Measurements from ENCODE around the gene SLC6A6. TPM values are rescaled to one million over a fixed set of nuclear protein-coding genes. Genes with fewer than 3 reads are reported as not detected.
A peak's percentile ranks its signal among the peaks of the same experiment; 100 is the strongest.

SLC6A6 gene
- total RNA-seq, 2 donors from 2014 or later = 43.1 to 56.5 TPM

DNA sequence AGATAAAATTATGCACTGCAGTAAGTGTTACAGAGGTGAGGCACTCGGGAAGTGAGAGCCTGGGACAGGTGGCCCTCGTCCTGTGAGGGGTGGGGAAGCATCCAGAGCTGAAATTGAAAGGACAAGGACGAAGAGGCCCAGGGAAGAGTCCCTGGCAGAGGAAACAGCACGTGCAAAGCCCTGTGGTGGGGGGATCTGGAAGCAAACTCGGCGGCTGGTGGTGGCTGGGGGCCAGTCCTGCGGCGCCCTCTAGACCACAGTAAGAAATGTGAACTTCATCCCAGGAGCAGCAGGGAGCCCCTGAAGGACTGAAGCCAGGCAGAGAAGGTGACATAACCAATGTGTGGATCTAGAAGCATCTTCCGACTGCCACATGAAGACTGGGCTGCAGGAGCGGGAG is 94.9 kb downstream of the SLC6A6 start:
- peak; percentile 81 for DNase-seq
- 63 to 69% methylated on average over 10 of the region's 10 CpGs for WGBS, 2 experiments (ENCODE audit: insufficient coverage in 1 of 2, insufficient read length in 1 of 2)
- H3K27ac ChIP-seq (ENCODE audit: low read depth, low read length) = no peak overlapping the region
- H3K27me3 Mint-ChIP-seq (ENCODE audit: insufficient read depth) = peaks cover 5% of the 10 kb centered on the region
- H3K36me3 ChIP-seq (ENCODE audit: control insufficient read depth, insufficient read depth, low read length) = no peaks in the 10 kb centered on the region
- H3K9me3 Mint-ChIP-seq = peaks cover 5% of the 10 kb centered on the region
- H3K27ac Mint-ChIP-seq = no peak overlapping the region
- H3K4me1 Mint-ChIP-seq = peaks cover 2% of the 10 kb centered on the region
- no peaks in the 10 kb centered on the region for H3K27me3 ChIP-seq (ENCODE audit: control insufficient read depth, insufficient read depth, low read length, poor library complexity, severe bottlenecking)
- H3K9ac ChIP-seq (ENCODE audit: extremely low read depth, low read length, poor library complexity, severe bottlenecking) = no peak overlapping the region
- H3K4me3 ChIP-seq (ENCODE audit: low read length) = no peak overlapping the region
- peaks cover 4% of the 10 kb centered on the region for H3K9me3 ChIP-seq (ENCODE audit: control insufficient read depth, low read length)
- no peaks in the 10 kb centered on the region for H3K36me3 Mint-ChIP-seq (ENCODE audit: low read depth)
- H3K4me1 ChIP-seq (ENCODE audit: control insufficient read depth, insufficient read depth, low read length) = no peaks in the 10 kb centered on the region
- TF ChIP-seq, protein P1, sequence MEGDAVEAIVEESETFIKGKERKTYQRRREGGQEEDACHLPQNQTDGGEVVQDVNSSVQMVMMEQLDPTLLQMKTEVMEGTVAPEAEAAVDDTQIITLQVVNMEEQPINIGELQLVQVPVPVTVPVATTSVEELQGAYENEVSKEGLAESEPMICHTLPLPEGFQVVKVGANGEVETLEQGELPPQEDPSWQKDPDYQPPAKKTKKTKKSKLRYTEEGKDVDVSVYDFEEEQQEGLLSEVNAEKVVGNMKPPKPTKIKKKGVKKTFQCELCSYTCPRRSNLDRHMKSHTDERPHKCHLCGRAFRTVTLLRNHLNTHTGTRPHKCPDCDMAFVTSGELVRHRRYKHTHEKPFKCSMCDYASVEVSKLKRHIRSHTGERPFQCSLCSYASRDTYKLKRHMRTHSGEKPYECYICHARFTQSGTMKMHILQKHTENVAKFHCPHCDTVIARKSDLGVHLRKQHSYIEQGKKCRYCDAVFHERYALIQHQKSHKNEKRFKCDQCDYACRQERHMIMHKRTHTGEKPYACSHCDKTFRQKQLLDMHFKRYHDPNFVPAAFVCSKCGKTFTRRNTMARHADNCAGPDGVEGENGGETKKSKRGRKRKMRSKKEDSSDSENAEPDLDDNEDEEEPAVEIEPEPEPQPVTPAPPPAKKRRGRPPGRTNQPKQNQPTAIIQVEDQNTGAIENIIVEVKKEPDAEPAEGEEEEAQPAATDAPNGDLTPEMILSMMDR (conservative IDR thresholded peaks at IDR 0.05) = peak; percentile 58
- H3K4me3 Mint-ChIP-seq = no peak overlapping the region

DNA sequence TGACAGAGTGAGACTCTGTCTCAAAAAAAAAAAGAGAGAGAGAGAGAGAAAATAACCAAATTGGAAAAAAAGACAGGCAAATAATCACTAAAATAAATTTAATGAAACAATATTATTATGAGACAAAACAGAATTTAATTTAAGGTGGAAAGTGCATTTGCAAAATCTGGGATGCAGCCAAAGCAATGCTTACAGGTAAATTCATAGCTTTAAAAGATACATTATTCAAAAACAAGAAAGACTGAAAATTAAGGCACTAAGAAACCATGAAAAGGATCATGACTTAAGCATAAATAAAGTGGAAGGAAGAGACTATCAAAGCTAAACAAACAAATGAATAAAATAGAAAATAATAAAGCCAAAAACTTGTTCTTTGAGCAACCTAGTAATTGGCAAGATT is 100.1 kb downstream of the SLC6A6 start:
- Mint-ChIP-seq H3K4me3 (no peak overlapping the region), H3K9me3 (peaks cover 13% of the 10 kb centered on the region), H3K36me3 (ENCODE audit: low read depth) (no peaks in the 10 kb centered on the region), H3K27me3 (ENCODE audit: insufficient read depth) (peaks cover 8% of the 10 kb centered on the region), H3K27ac (no peak overlapping the region), H3K4me1 (peaks cover 2% of the 10 kb centered on the region)
- H3K36me3 ChIP-seq (ENCODE audit: control insufficient read depth, insufficient read depth, low read length) = no peaks in the 10 kb centered on the region
- peaks cover 13% of the 10 kb centered on the region for H3K9me3 ChIP-seq (ENCODE audit: control insufficient read depth, low read length)
- TF ChIP-seq, protein P1 (conservative IDR thresholded peaks at IDR 0.05) = no peak
- H3K4me1 ChIP-seq (ENCODE audit: control insufficient read depth, insufficient read depth, low read length) = no peaks in the 10 kb centered on the region
- no peak overlapping the region for H3K4me3 ChIP-seq (ENCODE audit: low read length)
- no peak for DNase-seq
- no peak overlapping the region for H3K27ac ChIP-seq (ENCODE audit: low read depth, low read length)
- no peaks in the 10 kb centered on the region for H3K27me3 ChIP-seq (ENCODE audit: control insufficient read depth, insufficient read depth, low read length, poor library complexity, severe bottlenecking)
- H3K9ac ChIP-seq (ENCODE audit: extremely low read depth, low read length, poor library complexity, severe bottlenecking) = no peak overlapping the region

DNA sequence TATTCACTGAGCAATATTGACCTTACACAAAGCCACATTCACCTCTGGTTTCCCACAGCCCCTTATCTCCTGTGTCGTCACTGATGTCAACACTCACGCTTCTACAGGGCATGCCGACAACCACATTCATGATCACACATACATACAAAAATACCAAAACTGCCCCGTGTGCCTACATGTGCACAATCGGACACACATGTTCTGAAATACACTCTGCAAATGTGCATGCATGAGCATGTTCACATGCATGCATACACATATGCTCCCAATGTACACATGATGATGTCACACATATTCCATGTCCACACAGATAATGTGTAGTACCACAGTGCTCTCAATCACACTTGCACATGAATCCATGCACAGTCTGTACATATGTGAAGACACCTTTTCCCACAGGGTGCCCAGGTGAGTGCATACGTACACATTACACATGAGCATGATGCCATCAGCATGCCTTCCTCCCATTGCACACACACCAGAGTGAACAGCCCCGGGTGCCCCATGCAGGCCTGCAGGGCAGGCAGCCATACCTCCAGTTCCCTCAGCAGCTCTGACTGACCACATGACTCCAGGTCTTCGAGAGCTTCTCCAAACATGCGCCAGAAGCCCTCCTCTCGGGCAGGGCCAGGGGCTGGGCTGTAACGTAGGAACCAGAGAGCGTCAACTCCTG is 100.8 kb downstream of the SLC6A6 start:
- WGBS, 2 experiments (ENCODE audit: insufficient coverage in 1 of 2, insufficient read length in 1 of 2) = 94 to 100% methylated on average over 6 to 12 of the region's 12 CpGs
- Histone ChIP-seq H3K9me3 (ENCODE audit: control insufficient read depth, low read length) (peaks cover 13% of the 10 kb centered on the region), H3K4me3 (ENCODE audit: low read length) (no peak overlapping the region), H3K9ac (ENCODE audit: extremely low read depth, low read length, poor library complexity, severe bottlenecking) (no peak overlapping the region), H3K36me3 (ENCODE audit: control insufficient read depth, insufficient read depth, low read length) (no peaks in the 10 kb centered on the region), H3K27me3 (ENCODE audit: control insufficient read depth, insufficient read depth, low read length, poor library complexity, severe bottlenecking) (no peaks in the 10 kb centered on the region), H3K27ac (ENCODE audit: low read depth, low read length) (no peak overlapping the region), H3K4me1 (ENCODE audit: control insufficient read depth, insufficient read depth, low read length) (no peaks in the 10 kb centered on the region)
- H3K27ac Mint-ChIP-seq = no peak overlapping the region
- H3K27me3 Mint-ChIP-seq (ENCODE audit: insufficient read depth) = peaks cover 6% of the 10 kb centered on the region
- TF ChIP-seq, protein P1 (conservative IDR thresholded peaks at IDR 0.05) = no peak
- H3K36me3 Mint-ChIP-seq (ENCODE audit: low read depth) = no peaks in the 10 kb centered on the region
- H3K4me1 Mint-ChIP-seq = no peaks in the 10 kb centered on the region
- H3K9me3 Mint-ChIP-seq = peaks cover 13% of the 10 kb centered on the region
- DNase-seq = no peak
- no peak overlapping the region for H3K4me3 Mint-ChIP-seq

Measured in endodermal cell (in vitro differentiated cells).